Left ventricle myocardium inferior (tissue), 1 donor: ENCODE measurements around the gene ABCE1. TPM values are rescaled to one million over a fixed set of nuclear protein-coding genes. Genes with fewer than 3 reads are reported as not detected.

ENCODE experiments used
- DNase-seq: peaks from one replicate; pipeline ENCODE4 v3.0.0-alpha.2; 2020
- H3K27ac ChIP-seq: fragments of 200-600 bp; replicated peaks from 2 replicates; pipeline ENCODE4 v1.8.0; 2021
- H3K27me3 ChIP-seq: fragments of 200-600 bp; 2 replicates; pipeline ENCODE4 v1.8.0; 2021; ENCODE audit warnings: low read depth
- H3K36me3 ChIP-seq: fragments of 200-600 bp; 2 replicates; pipeline ENCODE4 v1.8.0; 2021
- H3K4me1 ChIP-seq: fragments of 200-600 bp; 2 replicates; pipeline ENCODE4 v1.8.0; 2021
- H3K4me3 ChIP-seq: fragments of 200-600 bp; 2 replicates; pipeline ENCODE4 v1.8.0; 2021; ENCODE audit warnings: mild to moderate bottlenecking, moderate library complexity
- H3K9me3 ChIP-seq: fragments of 200-600 bp; replicated peaks from 2 replicates; pipeline ENCODE4 v1.8.0; 2021
- CTCF ChIP-seq: fragments of 200-600 bp; IDR thresholded peaks from 2 replicates; pipeline ENCODE4 v1.8.0; 2021; ENCODE audit warnings: antibody characterized with exemption, mild to moderate bottlenecking, borderline replicate concordance
- intact Hi-C: fragments of 100-400 bp; cut with micrococcal nuclease; formaldehyde crosslinking; loops from one replicate; pipeline ENCODE4 v1.11.0; 2022
- long read RNA-seq: library from polyadenylated mRNA; unstranded; transcript quantifications from one replicate; pipeline ENCODE4 v2.0.0, GENCODE V29; 2021
- total RNA-seq: library from RNA; stranded (reverse); fragmentation: NEBNext Ultra II Directional; extraction: Animal tissue kit (Norgen Biotek cat#: 25700); gene quantifications from one replicate; pipeline ENCODE4 v1.2.1, GENCODE V29; 2021
- donor health status: DM: no; HTN: yes; CAD: no; lungs with severe emphysema.

Gene ABCE1
- total RNA-seq = 34.5 TPM
- long read RNA-seq, transcript ABCE1-201 (18 exons, 3,921 nt) = major isoform, 39 of 41 reads
- long read RNA-seq, partial matches to known transcripts = 0 of 41 reads
- long read RNA-seq, other reads (novel, unspliced or antisense) = 2 of 41 reads

GRCh38 chr4:145097821-145098674, at the start of gene ABCE1, which contains the start of gene ANAPC10:
TSS of gene ABCE1 (plus strand) at chr4:145098311. CDS start at chr4:145104413, 6,102 bp downstream.
TSS of gene ANAPC10 (minus strand) at chr4:145098196. CDS start at chr4:145096099, 2,097 bp downstream.
- H3K9me3 ChIP-seq = peaks cover 9% of the 10 kb centered on the region
- peaks cover 30% of the 10 kb centered on the region for H3K36me3 ChIP-seq
- intact Hi-C loops = no loop called here
- peak within 1 kb of the TSS; percentile 93 for H3K27ac ChIP-seq
- H3K4me1 ChIP-seq = peaks cover 66% of the 10 kb centered on the region
- TF ChIP-seq CTCF = peak; percentile 42
- no peaks in the 10 kb centered on the region for H3K27me3 ChIP-seq
- peak; percentile 93 for DNase-seq
- H3K4me3 ChIP-seq = peak within 1 kb of the TSS; percentile 86

GRCh38 chr4:145048817-145049216, 49.3 kb upstream of the ABCE1 start:
- Histone ChIP-seq H3K27me3 (no peaks in the 10 kb centered on the region), H3K4me1 (no peaks in the 10 kb centered on the region), H3K9me3 (no peaks in the 10 kb centered on the region), H3K36me3 (peaks cover 7% of the 10 kb centered on the region), H3K27ac (no peak overlapping the region), H3K4me3 (no peak overlapping the region)
- intact Hi-C loops = no loop called here
- no peak for TF ChIP-seq CTCF
- no peak for DNase-seq

- Histone ChIP-seq H3K4me3 (no peak overlapping the region), H3K27me3 (no peaks in the 10 kb centered on the region), H3K9me3 (no peaks in the 10 kb centered on the region), H3K36me3 (peaks cover 7% of the 10 kb centered on the region), H3K27ac (no peak overlapping the region), H3K4me1 (no peaks in the 10 kb centered on the region)
- no peak for TF ChIP-seq CTCF
- intact Hi-C loops = no loop called here
- DNase-seq = no peak
These were observed 48.9 kb upstream of the ABCE1 start for GRCh38 chr4:145049241-145049640.

GRCh38 chr4:145055533-145056257, 42.4 kb upstream of the ABCE1 start:
- H3K27ac ChIP-seq = no peak overlapping the region
- H3K4me3 ChIP-seq = no peak overlapping the region
- intact Hi-C loops = no loop called here
- no peaks in the 10 kb centered on the region for H3K27me3 ChIP-seq
- TF ChIP-seq CTCF = no peak
- no peak for DNase-seq
- H3K9me3 ChIP-seq = no peaks in the 10 kb centered on the region
- peaks cover under 1% of the 10 kb centered on the region for H3K36me3 ChIP-seq
- peaks cover 15% of the 10 kb centered on the region for H3K4me1 ChIP-seq

- no peak for TF ChIP-seq CTCF
- no peaks in the 10 kb centered on the region for H3K9me3 ChIP-seq
- intact Hi-C loops = no loop called here
- no peak overlapping the region for H3K27ac ChIP-seq
- DNase-seq = no peak
- H3K36me3 ChIP-seq = no peaks in the 10 kb centered on the region
- H3K4me1 ChIP-seq = peaks cover 19% of the 10 kb centered on the region
- H3K27me3 ChIP-seq = no peaks in the 10 kb centered on the region
- H3K4me3 ChIP-seq = no peak overlapping the region
These were observed 41.6 kb upstream of the ABCE1 start for GRCh38 chr4:145056325-145057130.
